Measurements from ENCODE around the gene ATG9B.

GRCh38 chr7:151063212-151063561, 38.9 kb upstream of the ATG9B start:
- TF ChIP-seq JUN (CRISPR knock-in tag; IDR thresholded peaks at IDR 0.05) (no peak), ESRRA (CRISPR knock-in tag; IDR thresholded peaks at IDR 0.05; ENCODE audit: low read depth) (no peak), POLR2A (IDR thresholded peaks at IDR 0.05; ENCODE audit: insufficient read depth in 1 of 2, low read depth in 2 of 2, low read length in 2 of 2) (no peak), PAX8 (CRISPR knock-in tag; IDR thresholded peaks at IDR 0.05; ENCODE audit: borderline replicate concordance) (no peak), CTCF (CRISPR knock-in tag; IDR thresholded peaks at IDR 0.05) (no peak), ZNF792 (CRISPR knock-in tag; IDR thresholded peaks at IDR 0.05) (no peak), BCLAF1 (IDR thresholded peaks at IDR 0.05) (no peak), POLR2AphosphoS5 (IDR thresholded peaks at IDR 0.05; ENCODE audit: low read depth, low read length) (no peak), NFYB (CRISPR knock-in tag; IDR thresholded peaks at IDR 0.05) (no peak), GMEB1 (CRISPR knock-in tag; IDR thresholded peaks at IDR 0.05; ENCODE audit: borderline replicate concordance) (no peak), BCL3 (CRISPR knock-in tag; IDR thresholded peaks at IDR 0.05) (no peak), ELF4 (CRISPR knock-in tag; IDR thresholded peaks at IDR 0.05; ENCODE audit: borderline replicate concordance) (no peak), KAT2B (IDR thresholded peaks at IDR 0.05; ENCODE audit: borderline replicate concordance, low read depth, low read length) (no peak)
